HEK293 (cell line): Measurements from ENCODE around the gene TMEM273.

ENCODE experiments used
- CTCF ChIA-PET: fragments of 350-600 bp; formaldehyde crosslinking; extraction: SDS; loops from one replicate; lab custom pipeline; 2021; ENCODE audit warnings: antibody characterized with exemption; lab: Yijun Ruan, JAX
- POLR2A ChIA-PET: fragments of 300-600 bp; formaldehyde crosslinking; extraction: SDS; loops from one replicate; lab custom pipeline; 2020; ENCODE audit warnings: antibody characterized with exemption, inconsistent platforms; lab: Yijun Ruan, JAX
- H3K27ac ChIP-seq: fragments of 200-500 bp; sonication (Bioruptor generic); 2 replicates; pipeline ENCODE4 v1.5.1; 2014; ENCODE audit warnings: low read depth, low read length, control low read depth, inconsistent platforms; ENCODE audit errors: extremely low read depth
- H3K36me3 ChIP-seq, 2 experiments: fragments of 200-500 bp in 1 of 2; sonication (Bioruptor generic) in 1 of 2; 1 replicate in 1 of 2; 2 replicates in 1 of 2; pipeline ENCODE4 v1.5.1; 2014 to 2017; ENCODE audit warnings: inconsistent platforms in 2 of 2, low read length in 2 of 2; ENCODE audit not compliant: control insufficient read depth in 2 of 2, insufficient read depth in 1 of 2
- H3K4me1 ChIP-seq: fragments of 200-500 bp; sonication (Bioruptor generic); 2 replicates; pipeline ENCODE4 v1.5.1; 2014; ENCODE audit warnings: mild to moderate bottlenecking, low read length, inconsistent platforms; ENCODE audit not compliant: control insufficient read depth, insufficient read depth
- H3K4me3 ChIP-seq: 2 replicates; pipeline ENCODE4 v1.5.1; 2011; ENCODE audit warnings: low read depth, mild to moderate bottlenecking, control low read depth, low read length, moderate library complexity
- H3K9me3 ChIP-seq: fragments of 200-500 bp; sonication (Bioruptor generic); 2 replicates; pipeline ENCODE4 v1.5.1; 2014; ENCODE audit warnings: low read depth, low read length, inconsistent platforms; ENCODE audit not compliant: control insufficient read depth, insufficient read depth
- BCL11B ChIP-seq: fragments of 450-650 bp; formaldehyde crosslinking; IDR thresholded peaks from 2 replicates; pipeline ENCODE4 v1.5.1; 2016; ENCODE audit warnings: low read depth, missing biosample characterization, missing genetic modification characterization
- RBAK ChIP-seq: fragments of 450-650 bp; formaldehyde crosslinking; IDR thresholded peaks from 2 replicates; pipeline ENCODE4 v1.5.1; 2016; ENCODE audit warnings: missing biosample characterization, missing genetic modification characterization
- SETDB1 ChIP-seq: IDR thresholded peaks from one replicate; pipeline ENCODE4 v1.6.1; 2017; ENCODE audit warnings: mild to moderate bottlenecking, low read length, moderate library complexity, mixed read lengths; ENCODE audit not compliant: insufficient read length
- SP2 ChIP-seq: fragments of 450-650 bp; formaldehyde crosslinking; IDR thresholded peaks from 2 replicates; pipeline ENCODE4 v1.5.1; 2016; ENCODE audit warnings: missing biosample characterization, missing genetic modification characterization
- TRIM28 ChIP-seq: IDR thresholded peaks from 2 replicates; pipeline ENCODE4 v1.6.1; 2011; ENCODE audit warnings: low read length, control low read depth, borderline replicate concordance
- ZBTB1 ChIP-seq: fragments of 450-650 bp; formaldehyde crosslinking; IDR thresholded peaks from 2 replicates; pipeline ENCODE4 v1.5.1; 2016; ENCODE audit warnings: missing biosample characterization, missing genetic modification characterization
- ZNF112 ChIP-seq: fragments of 450-650 bp; formaldehyde crosslinking; IDR thresholded peaks from 2 replicates; pipeline ENCODE4 v1.5.0; 2017; ENCODE audit warnings: missing biosample characterization, missing genetic modification characterization
- ZNF202 ChIP-seq: fragments of 450-650 bp; formaldehyde crosslinking; IDR thresholded peaks from 2 replicates; pipeline ENCODE4 v1.5.1; 2016; ENCODE audit warnings: missing biosample characterization, missing genetic modification characterization, borderline replicate concordance
- ZNF266 ChIP-seq: fragments of 450-650 bp; formaldehyde crosslinking; IDR thresholded peaks from 2 replicates; pipeline ENCODE4 v1.5.1; 2016; ENCODE audit warnings: missing biosample characterization, missing genetic modification characterization, low read depth
- ZNF292 ChIP-seq: fragments of 450-650 bp; formaldehyde crosslinking; IDR thresholded peaks from 2 replicates; pipeline ENCODE4 v1.5.1; 2016; ENCODE audit warnings: low read depth, missing biosample characterization, missing genetic modification characterization, borderline replicate concordance
- ZNF302 ChIP-seq: fragments of 450-650 bp; formaldehyde crosslinking; IDR thresholded peaks from 2 replicates; pipeline ENCODE4 v1.5.1; 2016; ENCODE audit warnings: missing biosample characterization, missing genetic modification characterization, low read depth
- ZNF324 ChIP-seq: fragments of 450-650 bp; formaldehyde crosslinking; IDR thresholded peaks from 2 replicates; pipeline ENCODE4 v1.5.1; 2016; ENCODE audit warnings: missing biosample characterization, missing genetic modification characterization
- ZNF621 ChIP-seq: fragments of 450-650 bp; formaldehyde crosslinking; IDR thresholded peaks from 2 replicates; pipeline ENCODE4 v1.5.1; 2017; ENCODE audit warnings: missing biosample characterization, missing genetic modification characterization
- ZNF658 ChIP-seq: fragments of 450-650 bp; formaldehyde crosslinking; IDR thresholded peaks from 2 replicates; pipeline ENCODE4; 2016; ENCODE audit warnings: missing biosample characterization, missing genetic modification characterization
- TF ChIP-seq, protein P1 (sequence below): fragments of 450-650 bp; formaldehyde crosslinking; IDR thresholded peaks from 2 replicates; pipeline ENCODE4 v1.5.1; 2016; ENCODE audit warnings: missing biosample characterization, missing genetic modification characterization
- TF ChIP-seq, protein P2 (sequence below): fragments of 450-650 bp; formaldehyde crosslinking; IDR thresholded peaks from 2 replicates; pipeline ENCODE4 v1.5.1; 2017; ENCODE audit warnings: missing biosample characterization, missing genetic modification characterization
- TF ChIP-seq, protein P3 (sequence below): fragments of 450-650 bp; formaldehyde crosslinking; IDR thresholded peaks from 2 replicates; pipeline ENCODE4 v1.5.1; 2016; ENCODE audit warnings: missing biosample characterization, missing genetic modification characterization
- TF ChIP-seq, protein P4 (sequence below): fragments of 450-650 bp; formaldehyde crosslinking; IDR thresholded peaks from 2 replicates; pipeline ENCODE4 v1.5.1; 2016; ENCODE audit warnings: missing biosample characterization, missing genetic modification characterization
- TF ChIP-seq, protein P5 (sequence below): fragments of 450-650 bp; formaldehyde crosslinking; IDR thresholded peaks from 2 replicates; pipeline ENCODE4 v1.5.1; 2016; ENCODE audit warnings: missing biosample characterization, missing genetic modification characterization

TMEM273 gene

DNA sequence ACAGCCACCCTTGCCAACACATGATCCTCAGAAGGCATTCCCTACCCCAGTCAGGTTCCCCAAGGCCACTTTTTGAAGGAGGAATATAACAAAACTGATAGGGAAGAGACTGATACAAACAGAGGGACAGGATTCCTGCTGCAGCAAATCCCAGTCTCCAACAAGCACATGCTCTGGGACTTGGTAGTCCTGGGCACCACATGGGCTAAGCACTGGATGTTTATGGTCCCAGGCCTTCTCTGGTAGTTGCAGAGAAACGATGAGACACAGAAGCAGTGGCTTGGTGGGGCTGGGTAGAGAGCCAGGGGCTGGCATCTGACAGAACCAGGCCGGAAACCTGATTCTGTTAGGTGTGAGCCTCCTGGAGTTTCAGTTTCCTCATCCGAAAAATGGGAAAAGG, 76.1 kb downstream of the TMEM273 start:
- POLR2A ChIA-PET: no interaction called here
- H3K27ac ChIP-seq: no peak overlapping the region
- H3K4me1 ChIP-seq: no peaks in the 10 kb centered on the region; the same call in 1 of the 2 replicates
- no peak overlapping the region for H3K4me3 ChIP-seq
- CTCF ChIA-PET: no interaction called here
- TF ChIP-seq ZNF292 (tag by site-specific recombination) (no peak), RBAK (tag by site-specific recombination) (no peak), ZNF266 (tag by site-specific recombination) (no peak), ZNF658 (tag by site-specific recombination) (no peak), ZNF202 (tag by site-specific recombination) (no peak), ZNF324 (tag by site-specific recombination) (no peak)
- TF ChIP-seq, protein P1, sequence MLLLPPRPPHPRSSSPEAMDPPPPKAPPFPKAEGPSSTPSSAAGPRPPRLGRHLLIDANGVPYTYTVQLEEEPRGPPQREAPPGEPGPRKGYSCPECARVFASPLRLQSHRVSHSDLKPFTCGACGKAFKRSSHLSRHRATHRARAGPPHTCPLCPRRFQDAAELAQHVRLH: no peak
- TF ChIP-seq, protein P2, sequence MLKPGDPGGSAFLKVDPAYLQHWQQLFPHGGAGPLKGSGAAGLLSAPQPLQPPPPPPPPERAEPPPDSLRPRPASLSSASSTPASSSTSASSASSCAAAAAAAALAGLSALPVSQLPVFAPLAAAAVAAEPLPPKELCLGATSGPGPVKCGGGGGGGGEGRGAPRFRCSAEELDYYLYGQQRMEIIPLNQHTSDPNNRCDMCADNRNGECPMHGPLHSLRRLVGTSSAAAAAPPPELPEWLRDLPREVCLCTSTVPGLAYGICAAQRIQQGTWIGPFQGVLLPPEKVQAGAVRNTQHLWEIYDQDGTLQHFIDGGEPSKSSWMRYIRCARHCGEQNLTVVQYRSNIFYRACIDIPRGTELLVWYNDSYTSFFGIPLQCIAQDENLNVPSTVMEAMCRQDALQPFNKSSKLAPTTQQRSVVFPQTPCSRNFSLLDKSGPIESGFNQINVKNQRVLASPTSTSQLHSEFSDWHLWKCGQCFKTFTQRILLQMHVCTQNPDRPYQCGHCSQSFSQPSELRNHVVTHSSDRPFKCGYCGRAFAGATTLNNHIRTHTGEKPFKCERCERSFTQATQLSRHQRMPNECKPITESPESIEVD (tag by site-specific recombination): no peak
- H3K9me3 ChIP-seq: no peaks in the 10 kb centered on the region
- H3K36me3 ChIP-seq: peaks cover 0 to 6% of the 10 kb centered on the region in 2 experiments; a peak in 1 of 3 replicates

DNA sequence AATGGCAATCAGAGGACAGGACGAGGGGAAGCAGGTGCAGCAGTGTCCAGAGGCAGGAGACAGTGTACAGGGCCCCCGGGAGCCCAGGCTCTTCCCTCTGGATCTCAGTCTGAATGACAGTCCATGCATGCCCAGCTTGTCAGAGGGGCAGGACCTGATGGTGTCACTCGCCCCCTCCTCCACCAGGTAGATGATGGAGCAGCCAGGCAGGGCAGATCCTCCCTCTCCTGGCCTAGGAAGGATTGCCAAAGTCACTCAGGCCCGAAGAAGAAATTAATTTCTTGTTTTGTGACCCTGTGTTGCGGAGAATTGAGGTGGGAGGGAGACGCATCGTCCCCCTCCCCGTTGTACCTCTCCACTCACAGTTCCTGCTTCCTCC, 76.9 kb downstream of the TMEM273 start:
- Histone ChIP-seq H3K4me1 (no peaks in the 10 kb centered on the region; the same call in 1 of the 2 replicates), H3K36me3 (peaks cover 0 to 8% of the 10 kb centered on the region in 2 experiments; a peak in 1 of 3 replicates), H3K4me3 (no peak overlapping the region), H3K9me3 (no peaks in the 10 kb centered on the region), H3K27ac (no peak overlapping the region)
- ChIA-PET CTCF (no interaction called here), POLR2A (no interaction called here)
- TF ChIP-seq, protein P3, sequence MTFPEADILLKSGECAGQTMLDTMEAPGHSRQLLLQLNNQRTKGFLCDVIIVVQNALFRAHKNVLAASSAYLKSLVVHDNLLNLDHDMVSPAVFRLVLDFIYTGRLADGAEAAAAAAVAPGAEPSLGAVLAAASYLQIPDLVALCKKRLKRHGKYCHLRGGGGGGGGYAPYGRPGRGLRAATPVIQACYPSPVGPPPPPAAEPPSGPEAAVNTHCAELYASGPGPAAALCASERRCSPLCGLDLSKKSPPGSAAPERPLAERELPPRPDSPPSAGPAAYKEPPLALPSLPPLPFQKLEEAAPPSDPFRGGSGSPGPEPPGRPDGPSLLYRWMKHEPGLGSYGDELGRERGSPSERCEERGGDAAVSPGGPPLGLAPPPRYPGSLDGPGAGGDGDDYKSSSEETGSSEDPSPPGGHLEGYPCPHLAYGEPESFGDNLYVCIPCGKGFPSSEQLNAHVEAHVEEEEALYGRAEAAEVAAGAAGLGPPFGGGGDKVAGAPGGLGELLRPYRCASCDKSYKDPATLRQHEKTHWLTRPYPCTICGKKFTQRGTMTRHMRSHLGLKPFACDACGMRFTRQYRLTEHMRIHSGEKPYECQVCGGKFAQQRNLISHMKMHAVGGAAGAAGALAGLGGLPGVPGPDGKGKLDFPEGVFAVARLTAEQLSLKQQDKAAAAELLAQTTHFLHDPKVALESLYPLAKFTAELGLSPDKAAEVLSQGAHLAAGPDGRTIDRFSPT (tag by site-specific recombination): no peak
- TF ChIP-seq ZBTB1 (tag by site-specific recombination): no peak
- no peak for TF ChIP-seq ZNF302 (tag by site-specific recombination)
- TF ChIP-seq TRIM28: no peak
- TF ChIP-seq BCL11B (tag by site-specific recombination): no peak
- TF ChIP-seq ZNF621: no peak
- TF ChIP-seq SETDB1: no peak
- TF ChIP-seq, protein P4, sequence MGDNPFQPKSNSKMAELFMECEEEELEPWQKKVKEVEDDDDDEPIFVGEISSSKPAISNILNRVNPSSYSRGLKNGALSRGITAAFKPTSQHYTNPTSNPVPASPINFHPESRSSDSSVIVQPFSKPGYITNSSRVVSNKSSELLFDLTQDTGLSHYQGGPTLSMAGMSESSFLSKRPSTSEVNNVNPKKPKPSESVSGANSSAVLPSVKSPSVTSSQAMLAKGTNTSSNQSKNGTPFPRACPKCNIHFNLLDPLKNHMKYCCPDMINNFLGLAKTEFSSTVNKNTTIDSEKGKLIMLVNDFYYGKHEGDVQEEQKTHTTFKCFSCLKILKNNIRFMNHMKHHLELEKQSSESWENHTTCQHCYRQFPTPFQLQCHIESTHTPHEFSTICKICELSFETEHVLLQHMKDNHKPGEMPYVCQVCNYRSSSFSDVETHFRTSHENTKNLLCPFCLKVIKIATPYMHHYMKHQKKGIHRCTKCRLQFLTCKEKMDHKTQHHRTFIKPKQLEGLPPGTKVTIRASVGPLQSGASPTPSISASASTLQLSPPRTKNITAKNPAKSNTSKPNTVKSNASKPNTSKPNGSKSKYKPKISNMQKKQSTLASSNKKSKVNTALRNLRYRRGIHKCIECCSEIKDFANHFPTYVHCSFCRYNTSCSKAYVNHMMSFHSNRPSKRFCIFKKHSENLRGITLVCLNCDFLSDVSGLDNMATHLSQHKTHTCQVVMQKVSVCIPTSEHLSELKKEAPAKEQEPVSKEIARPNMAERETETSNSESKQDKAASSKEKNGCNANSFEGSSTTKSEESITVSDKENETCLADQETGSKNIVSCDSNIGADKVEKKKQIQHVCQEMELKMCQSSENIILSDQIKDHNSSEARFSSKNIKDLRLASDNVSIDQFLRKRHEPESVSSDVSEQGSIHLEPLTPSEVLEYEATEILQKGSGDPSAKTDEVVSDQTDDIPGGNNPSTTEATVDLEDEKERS (tag by site-specific recombination): no peak
- TF ChIP-seq SP2: no peak
- no peak for TF ChIP-seq ZNF112 (tag by site-specific recombination)
- TF ChIP-seq, protein P5, sequence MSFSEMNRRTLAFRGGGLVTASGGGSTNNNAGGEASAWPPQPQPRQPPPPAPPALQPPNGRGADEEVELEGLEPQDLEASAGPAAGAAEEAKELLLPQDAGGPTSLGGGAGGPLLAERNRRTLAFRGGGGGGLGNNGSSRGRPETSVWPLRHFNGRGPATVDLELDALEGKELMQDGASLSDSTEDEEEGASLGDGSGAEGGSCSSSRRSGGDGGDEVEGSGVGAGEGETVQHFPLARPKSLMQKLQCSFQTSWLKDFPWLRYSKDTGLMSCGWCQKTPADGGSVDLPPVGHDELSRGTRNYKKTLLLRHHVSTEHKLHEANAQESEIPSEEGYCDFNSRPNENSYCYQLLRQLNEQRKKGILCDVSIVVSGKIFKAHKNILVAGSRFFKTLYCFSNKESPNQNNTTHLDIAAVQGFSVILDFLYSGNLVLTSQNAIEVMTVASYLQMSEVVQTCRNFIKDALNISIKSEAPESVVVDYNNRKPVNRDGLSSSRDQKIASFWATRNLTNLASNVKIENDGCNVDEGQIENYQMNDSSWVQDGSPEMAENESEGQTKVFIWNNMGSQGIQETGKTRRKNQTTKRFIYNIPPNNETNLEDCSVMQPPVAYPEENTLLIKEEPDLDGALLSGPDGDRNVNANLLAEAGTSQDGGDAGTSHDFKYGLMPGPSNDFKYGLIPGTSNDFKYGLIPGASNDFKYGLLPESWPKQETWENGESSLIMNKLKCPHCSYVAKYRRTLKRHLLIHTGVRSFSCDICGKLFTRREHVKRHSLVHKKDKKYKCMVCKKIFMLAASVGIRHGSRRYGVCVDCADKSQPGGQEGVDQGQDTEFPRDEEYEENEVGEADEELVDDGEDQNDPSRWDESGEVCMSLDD (tag by site-specific recombination): no peak
